HG03095 (cell line): Measurements from ENCODE around the gene RCOR3.

Experiments
- ATAC-seq: cut with Tn5 transposase; IDR thresholded peaks from one replicate; pipeline ENCODE4 v1.9.1; 2021; ENCODE audit warnings: moderate library complexity; ENCODE audit not compliant: unreplicated experiment

The RCOR3 gene

GRCh38 chr1:211323156-211324063 is 64.2 kb downstream of the RCOR3 start:
- ATAC-seq = peak; percentile 41

- ATAC-seq = no peak
These were observed 66.0 kb downstream of the RCOR3 start for GRCh38 chr1:211324992-211325775.

GRCh38 chr1:211326140-211326527 is 67.0 kb downstream of the RCOR3 start:
- ATAC-seq = no peak

GRCh38 chr1:211326528-211327345 is 67.6 kb downstream of the RCOR3 start, which contains the start of gene TRAF5:
Gene TRAF5, plus strand, starts transcription at chr1:211326833. Its CDS starts 26,407 bp downstream, at chr1:211353240.
- peak; percentile 30 for ATAC-seq

- ATAC-seq = peak; percentile 33
These were observed 68.3 kb downstream of the RCOR3 start for GRCh38 chr1:211327346-211327921.

GRCh38 chr1:211328084-211328694 is 69.0 kb downstream of the RCOR3 start:
- ATAC-seq = no peak

- no peak for ATAC-seq
These were observed 69.8 kb downstream of the RCOR3 start for GRCh38 chr1:211328866-211329475.

GRCh38 chr1:211329764-211330201 is 70.6 kb downstream of the RCOR3 start:
- peak; percentile 49 for ATAC-seq

- no peak for ATAC-seq
These were observed 71.2 kb downstream of the RCOR3 start for GRCh38 chr1:211330282-211330936.

- no peak for ATAC-seq
These were observed 72.0 kb downstream of the RCOR3 start for GRCh38 chr1:211331011-211331709.

GRCh38 chr1:211332036-211332616 is 73.0 kb downstream of the RCOR3 start:
- ATAC-seq = no peak

GRCh38 chr1:211332830-211333229 is 73.7 kb downstream of the RCOR3 start:
- no peak for ATAC-seq

- no peak for ATAC-seq
These were observed 74.7 kb downstream of the RCOR3 start for GRCh38 chr1:211333906-211334305.

- no peak for ATAC-seq
These were observed 75.8 kb downstream of the RCOR3 start for GRCh38 chr1:211334986-211335385.

- peak; percentile 93 for ATAC-seq
These were observed 76.5 kb downstream of the RCOR3 start for GRCh38 chr1:211335522-211336157.

- no peak for ATAC-seq
These were observed 77.0 kb downstream of the RCOR3 start for GRCh38 chr1:211336161-211336560.

- ATAC-seq = no peak
These were observed 77.6 kb downstream of the RCOR3 start for GRCh38 chr1:211336775-211337174.
